GM10248 (cell line): Measurements from ENCODE around the gene LRRN3.

Experiments
- CTCF ChIA-PET: fragments of 300-600 bp; sonication (Branson Sonifier 250); formaldehyde crosslinking; extraction: SDS; loops from one replicate; lab custom pipeline; 2021; ENCODE audit warnings: antibody characterized with exemption; lab: Yijun Ruan, JAX
- POLR2A ChIA-PET: fragments of 350-650 bp; sonication (Branson Sonifier 250); formaldehyde crosslinking; extraction: SDS; loops from one replicate; lab custom pipeline; 2020; ENCODE audit warnings: antibody characterized with exemption; lab: Yijun Ruan, JAX
- DNase-seq: peaks from one replicate; pipeline ENCODE4 v3.0.0; 2012; ENCODE audit errors: extremely low spot score
- TF ChIP-seq, protein P1 (sequence below): IDR thresholded peaks from 2 replicates; pipeline ENCODE4 v1.5.1; 2012; ENCODE audit warnings: mild to moderate bottlenecking, low read depth; ENCODE audit errors: extremely low read depth, missing control alignments, control extremely low read depth

LRRN3 gene

DNA sequence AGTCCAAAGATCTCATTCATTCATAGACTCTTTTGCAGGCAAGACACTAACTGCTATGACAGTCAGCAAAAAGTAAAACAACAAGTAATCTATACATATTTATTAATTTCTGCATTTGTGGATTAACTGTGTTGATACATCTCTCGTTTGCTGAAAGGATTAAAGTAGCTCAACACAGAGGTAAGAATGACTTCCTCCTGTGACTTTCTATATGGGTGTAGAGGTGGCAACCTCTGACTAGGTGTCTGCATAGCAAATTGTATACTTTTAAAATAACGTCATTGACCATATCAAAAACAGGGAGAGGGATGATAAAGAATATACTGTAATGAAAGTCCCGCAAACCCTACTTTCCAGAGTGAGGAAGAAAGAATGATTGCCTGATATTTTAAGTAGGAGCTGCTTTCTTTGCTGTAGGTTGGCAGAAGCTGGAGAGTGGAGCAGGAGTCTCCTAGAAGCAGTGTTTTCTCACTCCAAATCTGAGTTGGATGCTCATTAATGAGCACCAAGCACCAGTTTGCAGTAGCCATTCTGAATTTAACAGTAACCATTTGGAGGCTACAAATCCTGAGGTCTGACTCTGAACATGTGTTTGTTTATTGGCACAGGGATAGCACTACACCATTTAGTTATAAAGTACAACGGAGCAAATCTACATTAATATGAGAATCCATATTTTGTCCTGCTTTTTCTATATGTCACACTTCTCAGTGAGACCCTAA is 9.2 kb upstream of the LRRN3 start:
- TF ChIP-seq, protein P1, sequence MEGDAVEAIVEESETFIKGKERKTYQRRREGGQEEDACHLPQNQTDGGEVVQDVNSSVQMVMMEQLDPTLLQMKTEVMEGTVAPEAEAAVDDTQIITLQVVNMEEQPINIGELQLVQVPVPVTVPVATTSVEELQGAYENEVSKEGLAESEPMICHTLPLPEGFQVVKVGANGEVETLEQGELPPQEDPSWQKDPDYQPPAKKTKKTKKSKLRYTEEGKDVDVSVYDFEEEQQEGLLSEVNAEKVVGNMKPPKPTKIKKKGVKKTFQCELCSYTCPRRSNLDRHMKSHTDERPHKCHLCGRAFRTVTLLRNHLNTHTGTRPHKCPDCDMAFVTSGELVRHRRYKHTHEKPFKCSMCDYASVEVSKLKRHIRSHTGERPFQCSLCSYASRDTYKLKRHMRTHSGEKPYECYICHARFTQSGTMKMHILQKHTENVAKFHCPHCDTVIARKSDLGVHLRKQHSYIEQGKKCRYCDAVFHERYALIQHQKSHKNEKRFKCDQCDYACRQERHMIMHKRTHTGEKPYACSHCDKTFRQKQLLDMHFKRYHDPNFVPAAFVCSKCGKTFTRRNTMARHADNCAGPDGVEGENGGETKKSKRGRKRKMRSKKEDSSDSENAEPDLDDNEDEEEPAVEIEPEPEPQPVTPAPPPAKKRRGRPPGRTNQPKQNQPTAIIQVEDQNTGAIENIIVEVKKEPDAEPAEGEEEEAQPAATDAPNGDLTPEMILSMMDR = no peak
- ChIA-PET POLR2A (no interaction called here), CTCF (interaction anchor here (2.6 kb wide), 1 partner anchor 12 kb away, joined by 18 read pairs; no protein-coding TSS in a partner anchor)
- DNase-seq = no peak

DNA sequence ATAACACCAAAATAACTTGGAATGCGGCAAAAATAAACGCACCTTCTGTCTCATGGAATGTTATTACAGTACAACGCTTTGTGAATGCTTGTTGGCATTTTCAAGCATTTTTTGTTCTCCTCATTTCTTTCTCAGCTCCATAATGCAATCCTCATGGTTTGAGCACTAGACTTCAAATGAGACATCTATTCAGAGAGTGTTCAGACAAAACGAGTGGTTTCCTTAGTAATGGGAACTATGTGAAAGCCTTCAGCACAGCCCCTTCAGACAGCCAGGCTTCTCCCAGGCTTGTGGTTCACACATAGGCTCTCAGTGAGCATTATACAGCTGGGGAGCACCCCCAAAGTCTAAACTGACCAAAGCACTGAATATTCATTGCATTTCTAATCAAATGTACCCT is 8.6 kb upstream of the LRRN3 start:
- DNase-seq = no peak
- ChIA-PET POLR2A (no interaction called here), CTCF (interaction anchor here (0.9 to 2.6 kb wide), 4 partner anchors 8 to 17 kb away, joined by 3 to 18 read pairs (median 6); no protein-coding TSS in a partner anchor)
- TF ChIP-seq, protein P1 = no peak

DNA sequence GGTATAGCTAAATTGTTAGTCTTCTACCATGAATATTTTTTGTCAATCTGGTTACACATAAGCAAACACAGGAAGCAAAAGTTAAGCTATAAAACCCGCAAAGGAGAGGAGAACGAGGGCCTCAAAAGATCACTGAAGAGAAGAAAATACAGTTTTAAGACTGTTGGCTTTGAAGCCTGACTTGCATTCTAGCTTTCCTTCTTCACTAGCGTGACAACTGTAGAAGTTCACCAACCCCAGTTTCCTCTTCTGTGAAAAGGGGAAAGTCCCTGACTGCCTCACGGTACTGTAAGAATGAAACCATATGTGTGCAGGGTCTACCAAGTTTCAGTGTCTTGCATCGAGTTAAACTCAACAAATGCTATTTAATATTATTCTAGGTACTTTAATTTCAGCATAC is 7.5 kb upstream of the LRRN3 start:
- CTCF ChIA-PET = interaction anchor here (0.9 to 2.6 kb wide), 6 partner anchors 10 to 42 kb away, joined by 3 to 18 read pairs (median 4); no protein-coding TSS in a partner anchor
- POLR2A ChIA-PET = no interaction called here

DNA sequence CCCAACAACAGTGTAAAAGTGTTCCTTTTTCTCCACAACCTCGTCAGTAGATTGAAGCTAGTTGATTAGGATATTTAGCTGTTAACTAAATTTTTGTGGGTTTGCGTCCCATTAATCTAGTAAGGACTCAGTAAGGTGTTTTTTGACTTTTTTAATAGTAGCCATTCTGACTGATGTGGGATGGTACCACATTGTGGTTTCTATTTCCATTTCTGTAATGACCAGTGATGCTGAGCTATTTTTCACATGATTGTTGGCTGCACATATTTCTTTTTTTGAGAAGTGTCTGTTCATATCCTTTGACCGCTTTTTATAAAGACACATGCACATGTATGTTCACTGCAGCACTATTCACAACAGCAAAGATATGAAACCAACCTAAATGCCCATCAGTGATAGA is 5.6 kb upstream of the LRRN3 start:
- no peak for DNase-seq
- CTCF ChIA-PET = interaction anchor here (1.0 kb wide), 1 partner anchor 14 kb away, joined by 5 read pairs; no protein-coding TSS in a partner anchor
- POLR2A ChIA-PET = no interaction called here
- TF ChIP-seq, protein P1 = no peak

More for the DNA sequence above, 7.5 kb upstream of the LRRN3 start:
- peak; percentile 67 for DNase-seq
- TF ChIP-seq, protein P1 = no peak

DNA sequence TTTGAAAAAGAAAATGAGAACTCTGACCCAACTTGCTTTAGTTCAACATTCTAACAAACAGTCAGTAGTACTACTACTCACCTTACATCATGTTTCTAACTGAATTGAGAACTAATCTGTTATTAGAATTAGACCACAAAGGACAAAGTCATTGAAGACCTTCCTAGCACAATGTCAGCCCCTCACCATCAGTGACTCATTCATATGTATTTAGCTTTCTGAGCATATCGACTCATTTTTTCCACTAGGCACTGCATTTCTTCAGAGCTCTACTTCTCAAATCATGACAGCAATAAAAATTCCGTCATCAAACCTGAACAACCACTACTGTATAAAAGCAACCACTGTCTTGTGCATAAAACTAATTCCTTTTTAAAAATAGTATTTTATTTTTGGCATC is 4.4 kb upstream of the LRRN3 start:
- TF ChIP-seq, protein P1 = no peak
- no peak for DNase-seq
- POLR2A ChIA-PET = no interaction called here
- CTCF ChIA-PET = interaction anchor here (1.1 to 3.1 kb wide), 5 partner anchors 9 to 44 kb away, joined by 3 to 19 read pairs (median 3); no protein-coding TSS in a partner anchor

DNA sequence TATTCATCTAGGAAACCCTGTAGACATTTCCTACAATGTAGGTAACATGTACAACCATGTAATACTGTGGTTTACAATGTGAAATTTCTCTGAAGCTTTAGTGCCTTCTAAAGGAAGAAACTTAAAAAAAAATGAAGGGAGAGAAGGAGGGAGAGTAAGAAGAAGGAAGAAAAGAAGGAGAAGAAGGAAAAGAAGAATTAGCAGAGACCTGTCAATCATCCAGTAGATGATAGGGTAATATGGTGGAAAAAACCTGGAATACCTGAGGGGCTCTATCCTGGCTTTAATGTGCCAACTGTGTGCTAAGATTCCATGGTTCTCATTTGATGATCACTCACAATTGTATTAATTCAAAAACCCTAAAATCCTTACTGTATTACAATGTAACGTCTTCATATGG is 2.6 kb upstream of the LRRN3 start:
- DNase-seq = no peak
- TF ChIP-seq, protein P1 = no peak
- CTCF ChIA-PET = interaction anchor here (3.1 kb wide), 1 partner anchor 10 kb away, joined by 19 read pairs; no protein-coding TSS in a partner anchor
- POLR2A ChIA-PET = no interaction called here
